HG03342 (cell line): Measurements from ENCODE around the gene RUBCN.
"Not testable (repeated sequence)": the region's sequence is repeated elsewhere in the genome, so short reads cannot be mapped to it uniquely, and the experiment has no call there.

Source experiments
- ATAC-seq: cut with Tn5 transposase; IDR thresholded peaks from one replicate; pipeline ENCODE4 v1.9.1; 2021; ENCODE audit warnings: mild to moderate bottlenecking, moderate library complexity; ENCODE audit not compliant: unreplicated experiment

RUBCN gene

DNA sequence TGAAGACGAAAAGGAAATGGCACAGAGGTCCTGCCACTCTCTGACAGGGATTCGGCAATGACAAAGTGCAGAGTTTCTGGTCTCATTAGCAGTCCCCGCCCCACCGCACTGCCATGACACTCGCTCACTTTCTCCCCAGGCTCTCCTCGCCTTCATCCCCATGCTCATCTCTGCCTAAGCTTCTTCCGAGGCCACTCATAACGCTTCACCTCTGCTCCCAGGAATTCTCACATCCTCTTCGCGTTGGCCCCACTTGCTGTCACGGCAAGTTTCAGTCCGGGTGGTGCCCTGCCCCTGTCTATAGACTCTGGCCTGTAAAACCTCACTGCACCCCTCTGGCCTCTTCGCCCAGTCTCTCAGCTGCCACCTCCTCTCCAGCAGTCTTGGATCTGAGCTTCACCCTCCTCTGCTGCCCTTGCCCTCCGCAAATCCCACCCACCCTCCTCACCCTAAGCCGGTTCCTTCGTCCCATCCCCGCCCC, 654 bp downstream of the RUBCN start:
- ATAC-seq: no peak

DNA sequence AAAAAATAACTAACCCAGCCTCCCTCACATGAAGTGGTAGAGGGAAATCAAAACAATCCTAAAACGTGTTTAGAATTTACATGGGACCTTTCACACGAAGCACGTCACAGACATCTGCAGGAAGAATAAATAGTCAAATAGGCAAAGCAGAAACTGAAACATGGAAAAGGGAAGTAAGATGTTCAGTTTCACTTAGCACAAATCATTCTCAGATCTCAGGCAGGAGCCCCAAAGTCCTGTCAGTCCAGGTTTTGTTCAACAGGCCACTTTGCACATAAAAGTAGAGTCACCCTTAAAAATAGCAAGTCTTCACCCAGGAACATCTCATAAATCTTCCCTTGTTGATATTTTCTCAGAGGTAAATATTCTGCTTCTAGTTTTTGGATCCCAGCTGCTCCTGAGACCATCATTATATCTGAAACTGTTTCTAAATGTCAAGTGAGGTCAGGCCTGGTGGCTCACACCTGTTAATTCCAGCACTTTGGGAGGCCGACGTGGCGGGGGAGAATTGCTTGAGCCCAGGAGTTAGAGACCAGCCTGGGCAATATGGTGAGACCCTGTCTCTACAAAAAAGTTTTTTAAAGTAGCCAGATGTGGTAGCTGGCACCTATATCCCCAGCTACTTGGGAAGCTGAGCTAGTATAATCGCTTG, 1.9 kb downstream of the RUBCN start:
- ATAC-seq: peak; percentile 53

- ATAC-seq: no peak
Measured at GRCh38 chr3:197733042-197733441, 3.7 kb downstream of the RUBCN start.

- ATAC-seq: not testable (repeated sequence)
Measured at GRCh38 chr3:197731483-197731882, 5.2 kb downstream of the RUBCN start.

GRCh38 chr3:197730770-197731169, 5.9 kb downstream of the RUBCN start:
- not testable (repeated sequence) for ATAC-seq

DNA sequence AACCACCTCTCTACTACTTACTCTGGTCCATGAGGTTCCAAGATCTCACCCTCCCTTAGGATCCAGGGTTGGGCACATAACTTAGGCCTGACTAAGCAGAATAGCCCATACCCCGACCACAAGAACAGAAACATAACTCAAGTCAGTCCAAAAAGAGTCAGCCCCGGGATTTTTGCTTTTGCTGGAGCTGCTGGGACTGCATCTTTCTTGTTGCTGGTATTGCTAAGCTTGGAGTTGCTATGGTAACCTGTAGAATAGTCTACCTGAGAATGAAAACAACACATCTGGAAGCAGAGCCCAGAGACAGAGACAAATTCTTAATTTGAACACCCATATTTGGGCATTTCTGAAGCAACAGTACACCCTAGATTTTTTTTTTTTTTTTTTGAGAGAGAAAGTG, 6.5 kb downstream of the RUBCN start:
- no peak for ATAC-seq

- no peak for ATAC-seq
Measured at GRCh38 chr3:197728487-197728886, 8.2 kb downstream of the RUBCN start.

DNA sequence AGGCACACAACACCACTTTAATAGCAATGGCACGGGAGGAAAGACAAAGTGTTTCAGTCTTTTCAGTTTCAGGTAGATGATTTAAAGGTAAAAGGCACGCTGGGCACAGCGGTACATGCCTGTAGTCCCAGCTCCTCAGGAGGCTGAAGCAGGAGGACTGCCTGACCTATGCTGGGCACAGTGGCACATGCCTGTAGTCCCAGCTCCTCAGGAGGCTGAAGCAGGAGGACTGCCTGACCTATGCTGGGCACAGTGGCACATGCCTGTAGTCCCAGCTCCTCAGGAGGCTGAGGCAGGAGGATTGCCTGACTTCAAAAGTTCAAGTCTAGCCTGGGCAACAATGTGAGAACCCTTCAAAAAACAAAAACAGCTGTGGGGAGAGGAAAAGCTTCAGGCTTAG, 8.8 kb downstream of the RUBCN start:
- ATAC-seq: not testable (repeated sequence)

GRCh38 chr3:197722734-197723133, 14.0 kb downstream of the RUBCN start:
- no peak for ATAC-seq

GRCh38 chr3:197720694-197721093, 16.0 kb downstream of the RUBCN start:
- ATAC-seq: no peak

DNA sequence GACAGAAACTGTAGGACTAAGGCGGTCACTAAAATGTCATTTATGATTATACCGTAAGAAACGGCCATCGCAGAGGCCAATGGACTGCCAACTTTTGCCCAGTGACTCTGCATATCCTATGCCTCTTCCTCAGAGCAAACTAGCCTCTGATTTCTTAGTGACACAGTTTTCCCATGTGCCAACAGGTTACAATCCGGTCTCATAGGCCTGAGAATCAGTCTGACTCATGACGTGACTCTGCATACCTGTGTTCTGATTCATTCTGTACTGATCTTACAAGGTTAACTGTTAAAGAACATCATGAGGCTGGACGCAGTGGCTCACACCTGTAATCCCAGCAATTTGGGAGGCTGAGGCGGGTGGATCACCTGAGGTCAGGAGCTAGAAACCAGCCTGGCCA, 17.8 kb downstream of the RUBCN start:
- ATAC-seq: no peak

- ATAC-seq: no peak
Measured at GRCh38 chr3:197714251-197714650, 22.5 kb downstream of the RUBCN start.

- peak; percentile 15 for ATAC-seq
Measured at GRCh38 chr3:197713477-197713822, 23.3 kb downstream of the RUBCN start.

DNA sequence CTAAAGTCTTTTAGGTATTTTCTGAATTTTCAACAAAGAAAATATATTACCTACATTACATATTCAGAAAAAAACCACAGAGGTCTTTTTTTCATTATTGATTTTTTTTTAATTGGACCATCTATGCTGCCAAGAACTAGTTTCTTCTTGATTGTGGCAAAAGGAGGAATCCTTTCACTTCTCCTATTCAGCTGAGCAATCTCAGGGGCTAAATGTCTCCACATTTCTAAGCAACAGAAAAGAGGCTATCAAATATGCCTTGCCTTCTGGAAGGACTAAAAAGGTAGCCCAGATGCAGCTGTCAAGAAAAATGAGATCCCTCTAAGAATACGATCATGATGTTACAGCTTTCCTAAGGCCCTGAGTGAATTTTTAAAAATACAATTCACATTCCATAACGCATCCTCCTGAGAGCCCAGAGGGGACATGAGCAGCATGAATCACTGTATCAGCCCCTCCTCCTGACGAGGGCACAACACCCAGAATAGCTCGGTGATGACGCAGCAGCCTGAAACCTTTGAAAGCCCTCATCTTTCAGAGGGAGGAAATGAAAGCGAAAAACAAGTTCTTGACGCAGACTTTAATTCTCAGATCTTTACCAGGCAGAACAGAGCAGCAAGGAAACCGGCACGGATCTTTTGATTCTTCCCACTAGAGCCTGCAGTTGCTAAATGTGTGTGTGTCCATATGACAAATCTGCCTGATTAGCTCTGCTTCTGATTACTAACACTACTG, 24.6 kb downstream of the RUBCN start:
- peak; percentile 90 for ATAC-seq

DNA sequence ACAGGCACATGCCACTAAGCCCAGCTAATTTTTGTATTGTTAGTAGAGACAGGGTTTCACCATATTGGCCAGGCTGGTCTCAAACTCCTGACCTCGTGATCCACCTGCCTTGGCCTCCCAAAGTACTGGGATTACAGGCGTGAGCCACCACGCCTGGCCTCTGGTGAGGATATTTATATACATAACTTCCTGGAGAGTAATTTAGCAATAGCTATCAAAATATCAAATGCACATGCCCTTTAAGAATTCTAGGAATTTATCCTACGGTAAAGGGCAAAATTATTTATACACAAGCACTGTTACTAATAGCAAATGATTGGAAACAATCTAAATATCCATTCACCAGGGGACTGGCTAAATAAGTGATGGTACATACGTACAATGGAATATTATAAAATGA, 25.7 kb downstream of the RUBCN start:
- ATAC-seq: not testable (repeated sequence)

DNA sequence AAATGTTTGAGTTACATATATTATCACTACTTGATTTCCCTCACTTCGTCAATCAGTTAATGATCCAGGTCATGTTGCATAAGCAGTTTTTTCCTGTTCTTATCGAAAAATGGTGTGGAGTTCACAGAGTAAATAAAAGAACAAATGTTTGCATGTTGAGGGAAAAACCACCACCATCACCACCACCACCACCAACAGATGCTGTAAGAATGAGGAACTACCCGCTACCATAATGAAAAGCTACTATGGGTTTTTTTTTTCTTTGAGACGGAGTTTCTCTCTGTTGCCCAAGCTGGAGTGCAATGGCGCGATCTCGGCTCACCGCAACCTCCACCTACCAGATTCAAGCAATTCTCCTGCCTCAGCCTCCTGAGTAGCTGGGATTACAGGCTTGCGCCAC, 27.6 kb downstream of the RUBCN start:
- ATAC-seq: no peak

DNA sequence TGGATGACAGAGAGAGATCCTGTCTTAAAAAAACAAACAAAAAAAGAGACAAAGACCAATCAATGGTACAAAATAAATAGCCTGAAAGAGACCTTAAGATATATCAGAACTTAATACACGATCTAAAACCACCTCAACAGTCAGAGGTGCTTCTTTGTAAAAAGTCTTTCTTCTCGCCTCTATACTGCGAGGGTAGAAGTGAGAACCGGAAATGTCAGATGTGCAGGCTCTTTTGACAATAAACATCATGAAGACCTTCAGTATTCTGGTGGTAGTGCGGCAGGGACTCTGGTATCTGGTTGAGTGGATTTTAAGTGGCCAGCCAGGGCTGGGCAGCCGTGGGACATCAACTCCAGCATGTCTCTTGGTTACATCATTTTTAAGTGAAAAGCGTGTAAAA, 30.0 kb downstream of the RUBCN start:
- ATAC-seq: no peak

DNA sequence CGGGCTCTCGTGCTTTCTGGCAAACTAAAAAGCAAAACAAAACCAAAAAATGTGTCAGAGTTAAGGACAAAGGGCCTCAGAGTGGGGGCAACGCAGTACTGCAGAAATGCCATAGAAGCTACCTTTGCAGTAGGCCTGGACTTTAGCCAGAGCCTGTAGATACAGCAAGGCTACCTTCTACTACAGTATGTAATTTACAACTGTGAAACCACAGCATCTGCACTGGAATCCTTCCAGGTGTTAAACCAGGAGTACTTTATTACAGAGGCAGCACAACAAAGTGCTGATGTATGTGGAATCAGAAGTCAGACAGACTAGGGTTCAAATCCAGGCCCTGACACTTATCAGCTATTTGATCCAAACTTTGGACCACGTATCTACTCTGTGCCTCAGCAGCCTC, 34.9 kb downstream of the RUBCN start:
- no peak for ATAC-seq

GRCh38 chr3:197700095-197700494, 36.6 kb downstream of the RUBCN start:
- ATAC-seq: no peak

- no peak for ATAC-seq
Measured at GRCh38 chr3:197697355-197697754, 39.3 kb downstream of the RUBCN start.

DNA sequence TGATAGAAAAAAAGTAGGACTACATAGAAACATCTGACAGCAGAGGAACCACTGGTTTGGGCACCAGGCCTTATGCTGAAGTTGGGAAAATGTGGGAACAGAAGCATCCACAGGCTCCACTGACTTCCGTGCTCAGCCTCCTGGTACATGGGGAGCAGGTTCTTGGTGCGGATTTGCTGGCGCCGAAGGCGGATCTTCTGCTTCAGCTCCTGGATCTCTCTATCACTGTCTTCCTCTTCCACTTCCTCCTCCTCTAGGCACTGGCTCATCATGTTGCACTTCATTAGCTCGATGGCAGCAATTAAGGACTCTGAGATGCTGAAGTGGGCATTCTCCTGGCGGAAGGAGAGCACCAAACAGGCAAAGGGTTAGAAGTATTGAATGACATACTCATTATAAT, 42.5 kb downstream of the RUBCN start:
- no peak for ATAC-seq

GRCh38 chr3:197692641-197693040, 44.1 kb downstream of the RUBCN start:
- ATAC-seq: no peak

- ATAC-seq: no peak
Measured at GRCh38 chr3:197690754-197691153, 46.0 kb downstream of the RUBCN start.
